ES-I3 (cell line): ENCODE measurements around the gene CD207.
"Not testable (repeated sequence)": the region's sequence is repeated elsewhere in the genome, so short reads cannot be mapped to it uniquely, and the experiment has no call there.

Experiments used
- H3K36me3 ChIP-seq: 2 replicates; pipeline ENCODE4 v1.6.1; 2013; ENCODE audit warnings: mild to moderate bottlenecking, low read length, control low read depth, moderate library complexity; ENCODE audit not compliant: insufficient read depth
- H3K4me1 ChIP-seq: 2 replicates; pipeline ENCODE4 v1.6.1; 2013; ENCODE audit warnings: mild to moderate bottlenecking, control low read depth, low read length; ENCODE audit not compliant: insufficient read depth
- H3K9ac ChIP-seq: 2 replicates; pipeline ENCODE4 v1.6.1; 2013; ENCODE audit warnings: low read depth, mild to moderate bottlenecking, low read length, moderate library complexity
- H3K9me3 ChIP-seq: 2 replicates; pipeline ENCODE4 v1.6.1; 2013; ENCODE audit warnings: mild to moderate bottlenecking, low read length, moderate library complexity; ENCODE audit not compliant: control insufficient read depth, insufficient read depth

The CD207 gene

DNA sequence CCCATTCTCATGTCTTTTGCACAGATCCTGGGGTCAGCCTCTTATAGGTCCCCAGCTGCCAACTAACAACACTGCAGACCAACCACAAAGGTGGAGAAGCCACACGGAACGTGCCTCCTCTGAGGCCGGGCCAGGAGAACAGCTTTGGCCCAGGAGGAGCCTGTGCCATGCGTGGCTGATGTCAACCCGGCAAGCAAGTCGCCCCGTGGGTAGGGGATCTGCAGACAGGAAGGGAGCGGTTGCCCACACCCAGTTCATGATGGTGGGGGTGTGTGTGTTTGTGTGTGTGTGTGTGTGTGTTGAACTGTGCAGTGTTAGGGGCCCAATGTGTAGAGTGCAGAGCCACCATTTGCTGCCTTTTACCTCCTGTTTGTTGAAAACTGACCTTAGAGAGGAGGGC lies 12.8 kb downstream of the CD207 start:
- Histone ChIP-seq H3K4me1 (peaks cover under 1% of the 10 kb centered on the region; the same call in 1 of the 2 replicates), H3K9me3 (no peaks in the 10 kb centered on the region), H3K36me3 (no peaks in the 10 kb centered on the region; the same call in 1 of the 2 replicates), H3K9ac (no peak overlapping the region)

DNA sequence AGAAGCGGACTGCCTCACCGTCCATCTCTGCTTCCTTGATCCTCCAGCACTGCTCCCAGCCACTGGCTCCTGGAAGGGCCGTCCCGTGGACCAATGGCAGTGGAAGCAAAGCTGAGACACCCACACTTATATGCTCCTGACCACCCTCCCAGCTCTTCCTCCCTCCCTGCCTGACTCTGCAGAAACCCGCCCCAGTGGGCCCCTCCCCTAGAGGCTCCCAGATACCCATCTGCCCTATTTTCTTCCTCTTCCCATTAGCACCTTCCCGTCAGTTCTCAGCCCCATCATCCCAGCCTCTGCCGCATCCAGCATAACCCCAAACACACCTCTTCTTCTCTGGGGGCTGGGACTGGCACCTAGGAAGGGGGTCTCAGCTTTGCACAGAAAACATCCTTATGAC lies 15.1 kb downstream of the CD207 start, which contains the start of gene CLEC4F:
CLEC4F (minus strand) TSS at position 101 of the 400 bp plus-strand sequence; CDS start at position 25, 76 bp downstream.
- Histone ChIP-seq H3K4me1 (no peaks in the 10 kb centered on the region; the same call in 1 of the 2 replicates), H3K9ac (no peak within 1 kb of the TSS), H3K36me3 (no peaks in the 10 kb centered on the region; the same call in 1 of the 2 replicates), H3K9me3 (no peaks in the 10 kb centered on the region)

DNA sequence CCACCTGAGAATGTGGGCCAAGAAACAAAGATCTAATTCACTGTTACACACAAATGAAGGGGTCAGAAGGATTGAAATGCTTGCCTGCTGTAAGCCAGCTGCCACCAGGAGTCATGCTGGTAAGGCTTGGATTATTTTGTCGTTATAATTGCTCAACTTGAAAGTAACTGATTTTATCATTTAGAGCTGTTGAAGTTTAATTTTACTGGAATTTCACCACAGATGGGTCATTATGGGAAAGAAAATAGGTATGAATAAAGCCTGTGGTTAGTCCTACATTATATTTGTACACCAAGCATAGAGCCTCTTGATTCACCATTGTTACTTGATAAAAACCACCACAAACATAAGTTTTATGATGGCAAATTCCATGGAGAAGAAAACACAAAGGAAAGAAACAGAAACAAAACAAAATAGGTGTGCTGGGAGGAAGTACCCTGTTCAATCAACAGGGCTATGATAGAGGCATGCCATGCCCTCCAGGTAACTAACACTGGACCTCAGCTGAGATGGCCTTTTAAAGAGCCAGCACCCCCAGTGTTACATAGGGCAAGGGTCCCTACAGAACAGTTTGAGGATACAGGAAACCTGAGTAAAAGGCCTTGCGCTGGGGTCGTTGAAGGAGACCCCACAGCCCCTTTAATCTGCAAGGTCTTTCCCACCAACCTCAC lies 18.2 kb downstream of the CD207 start:
- Histone ChIP-seq H3K9ac (no peak overlapping the region), H3K36me3 (no peaks in the 10 kb centered on the region), H3K4me1 (no peaks in the 10 kb centered on the region; the same call in 1 of the 2 replicates), H3K9me3 (no peaks in the 10 kb centered on the region)

DNA sequence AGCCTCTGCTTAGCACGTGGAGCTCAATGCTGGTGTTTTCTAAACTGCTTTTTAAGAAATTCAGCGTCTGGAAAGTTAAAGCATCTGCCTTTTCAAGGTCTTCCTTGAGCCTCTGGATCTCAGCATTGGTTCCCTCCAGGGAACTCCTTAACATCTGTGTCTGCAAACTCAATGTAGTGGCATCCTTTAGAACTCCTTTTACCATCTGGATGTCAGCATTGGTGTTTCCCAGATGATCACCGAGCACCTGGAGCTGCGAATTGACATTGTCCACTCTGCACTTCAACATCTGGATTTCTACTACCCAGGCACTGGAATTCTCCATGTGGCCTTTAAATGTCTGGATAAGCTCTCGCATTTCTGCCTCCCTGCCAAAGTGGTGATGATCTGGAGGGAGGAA lies 18.9 kb downstream of the CD207 start:
- no peak overlapping the region for H3K9ac ChIP-seq
- no peaks in the 10 kb centered on the region; the same call in 1 of the 2 replicates for H3K4me1 ChIP-seq
- H3K36me3 ChIP-seq: no peaks in the 10 kb centered on the region
- H3K9me3 ChIP-seq: no peaks in the 10 kb centered on the region

- no peak overlapping the region for H3K9ac ChIP-seq
- no peaks in the 10 kb centered on the region for H3K36me3 ChIP-seq
- no peaks in the 10 kb centered on the region for H3K4me1 ChIP-seq
- no peaks in the 10 kb centered on the region for H3K9me3 ChIP-seq
Observed at GRCh38 chr2:70808983-70809958, 26.3 kb downstream of the CD207 start.

GRCh38 chr2:70807828-70808118 lies 27.8 kb downstream of the CD207 start:
- H3K9ac ChIP-seq: no peak overlapping the region
- H3K36me3 ChIP-seq: no peaks in the 10 kb centered on the region
- no peaks in the 10 kb centered on the region for H3K9me3 ChIP-seq
- no peaks in the 10 kb centered on the region for H3K4me1 ChIP-seq

DNA sequence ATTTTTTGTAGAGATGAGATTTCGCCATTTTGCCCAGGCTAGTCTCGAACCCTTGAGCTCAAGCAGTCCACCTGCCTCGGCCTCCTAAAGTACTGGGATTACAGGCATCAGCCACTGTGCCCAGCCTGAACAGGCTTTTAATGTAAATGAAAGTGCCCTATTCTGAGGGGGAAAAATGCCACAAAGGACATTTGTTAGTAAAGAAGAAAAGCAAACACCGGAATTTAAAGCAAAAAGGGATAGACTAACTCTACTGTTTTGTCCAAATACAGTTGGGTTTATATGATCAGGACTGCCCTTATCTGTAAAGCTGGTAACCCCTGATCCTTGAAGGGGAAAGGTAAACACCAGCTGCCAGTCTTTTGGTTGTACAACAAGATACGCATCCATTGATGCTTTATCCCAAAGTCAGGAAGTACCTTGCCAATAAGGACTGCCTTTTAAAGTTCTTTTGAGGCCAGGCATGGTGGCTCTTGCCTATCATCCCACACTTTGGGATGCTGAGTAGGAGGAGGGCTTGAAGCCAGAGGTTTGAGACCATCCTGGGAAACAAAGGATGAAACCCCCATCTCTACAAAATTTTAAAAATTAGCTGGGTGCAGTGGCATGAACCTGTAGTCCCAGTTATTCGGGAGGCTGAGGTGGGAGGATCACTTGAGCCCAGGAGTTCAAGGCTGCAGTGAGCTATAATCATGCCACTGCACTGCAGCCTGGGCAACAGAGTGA lies 28.4 kb downstream of the CD207 start:
- H3K9me3 ChIP-seq: no peaks in the 10 kb centered on the region

DNA sequence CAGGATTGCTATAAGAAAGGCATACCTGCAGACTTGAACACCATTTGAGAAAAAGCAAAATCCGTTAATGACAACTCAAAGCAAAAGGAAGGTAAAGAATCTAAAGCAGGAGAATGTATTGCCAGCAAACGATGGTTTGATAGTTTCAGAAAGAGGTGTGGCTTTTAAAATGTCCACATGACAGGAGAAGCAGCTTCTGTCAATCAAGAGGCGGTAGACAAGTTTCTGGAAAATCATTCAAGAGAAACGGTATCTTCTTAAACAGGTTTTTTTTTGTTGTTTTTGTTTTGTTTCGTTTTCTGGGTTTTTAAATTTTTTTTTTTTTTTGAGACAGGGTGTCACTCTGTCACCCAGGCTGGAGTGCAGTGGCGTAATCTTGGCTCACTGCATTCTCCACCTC lies 29.0 kb downstream of the CD207 start:
- Histone ChIP-seq H3K4me1 (no peaks in the 10 kb centered on the region), H3K9me3 (no peaks in the 10 kb centered on the region), H3K9ac (no peak overlapping the region), H3K36me3 (no peaks in the 10 kb centered on the region)

More for the DNA sequence above, 28.4 kb downstream of the CD207 start:
- Histone ChIP-seq H3K4me1 (no peaks in the 10 kb centered on the region), H3K9ac (no peak overlapping the region), H3K36me3 (no peaks in the 10 kb centered on the region)

GRCh38 chr2:70806013-70806412 lies 29.6 kb downstream of the CD207 start:
- H3K9ac ChIP-seq: no peak overlapping the region
- H3K36me3 ChIP-seq: no peaks in the 10 kb centered on the region
- no peaks in the 10 kb centered on the region for H3K9me3 ChIP-seq
- H3K4me1 ChIP-seq: no peaks in the 10 kb centered on the region

DNA sequence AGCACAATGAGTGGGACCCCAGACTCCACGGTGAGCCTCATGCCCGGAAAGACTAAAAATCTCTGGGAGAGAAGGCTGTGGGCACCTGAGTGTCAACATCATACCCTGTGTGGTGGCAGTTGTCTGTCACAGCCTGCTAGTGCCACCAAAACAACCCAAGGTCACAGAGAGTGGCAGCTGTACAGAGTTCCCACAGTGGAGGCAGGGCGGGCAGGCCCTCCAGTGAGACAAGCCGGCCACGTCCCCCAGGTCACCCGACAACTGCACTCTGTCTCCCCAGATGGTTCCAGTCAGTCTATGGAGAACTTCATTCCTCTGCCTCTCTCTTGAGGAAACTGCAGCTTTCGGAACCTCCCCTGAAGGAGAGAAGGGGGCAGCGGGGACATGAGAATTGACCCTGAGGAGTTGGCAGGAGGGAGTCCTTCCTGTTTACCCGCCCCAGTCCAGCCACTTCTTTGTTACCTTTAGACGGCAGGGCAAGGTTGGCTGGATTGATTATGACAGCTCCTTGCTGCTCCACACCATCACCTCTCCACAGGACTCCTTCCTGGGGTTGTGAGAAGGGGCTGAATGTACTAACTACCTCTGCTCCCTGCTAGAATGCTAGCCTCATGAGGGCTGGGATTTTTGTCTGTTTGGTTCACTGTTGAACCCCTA lies 33.9 kb downstream of the CD207 start:
- Histone ChIP-seq H3K4me1 (no peaks in the 10 kb centered on the region), H3K36me3 (no peaks in the 10 kb centered on the region)

GRCh38 chr2:70799706-70800105 lies 35.9 kb downstream of the CD207 start:
- H3K36me3 ChIP-seq: no peaks in the 10 kb centered on the region
- H3K9ac ChIP-seq: no peak overlapping the region
- 0 out of 2 replicates have a peak, but pooled peaks cover 4% of the 10 kb centered on the region for H3K4me1 ChIP-seq
- no peaks in the 10 kb centered on the region for H3K9me3 ChIP-seq

More for the DNA sequence above, 33.9 kb downstream of the CD207 start:
- H3K9ac ChIP-seq: no peak overlapping the region
- no peaks in the 10 kb centered on the region for H3K9me3 ChIP-seq

- not testable (repeated sequence) for H3K4me1 ChIP-seq, H3K36me3 ChIP-seq
Observed at GRCh38 chr2:70797996-70798395, 37.6 kb downstream of the CD207 start.

DNA sequence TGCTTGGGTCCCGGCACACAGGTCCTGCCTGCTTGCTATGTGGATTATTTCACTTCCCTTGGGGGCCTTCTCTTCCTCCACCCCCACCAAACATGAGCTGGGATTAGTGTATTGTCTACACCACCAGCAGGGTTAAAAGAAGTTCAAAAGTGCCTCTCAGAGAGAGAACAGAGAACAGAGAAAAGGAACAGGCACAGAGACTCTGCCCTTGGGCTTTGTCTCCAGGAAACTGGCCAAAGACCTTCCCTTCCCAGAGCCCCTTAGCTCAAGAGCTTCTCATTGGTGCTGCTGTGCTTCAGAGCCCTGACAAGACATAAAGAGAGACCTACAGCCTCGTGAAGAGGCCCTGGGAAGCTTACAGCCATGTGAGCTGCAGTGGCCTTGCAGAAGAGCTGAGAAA lies 38.1 kb downstream of the CD207 start:
- H3K36me3 ChIP-seq: no peaks in the 10 kb centered on the region
- 0 out of 2 replicates have a peak, but pooled peaks cover 4% of the 10 kb centered on the region for H3K4me1 ChIP-seq
- H3K9ac ChIP-seq: no peak overlapping the region
- H3K9me3 ChIP-seq: no peaks in the 10 kb centered on the region

More at GRCh38 chr2:70797996-70798395, 37.6 kb downstream of the CD207 start:
- not testable (repeated sequence) for H3K9me3 ChIP-seq, H3K9ac ChIP-seq

GRCh38 chr2:70796262-70796661 lies 39.4 kb downstream of the CD207 start:
- Histone ChIP-seq H3K36me3 (no peaks in the 10 kb centered on the region), H3K9ac (no peak overlapping the region), H3K9me3 (no peaks in the 10 kb centered on the region), H3K4me1 (0 out of 2 replicates have a peak, but pooled peaks cover 4% of the 10 kb centered on the region)
